ENCODE measurements around the gene ZNF354C. TPM values are rescaled to one million over a fixed set of nuclear protein-coding genes. Genes with fewer than 3 reads are reported as not detected.

The ZNF354C gene
- total RNA-seq, 8 experiments from 2014 or later, result 3.6 to 12.0 (median 10.3) TPM

Other genes starting within 250 kb of the ZNF354C start
- gene ZNF354B, start 200.4 kb upstream of the ZNF354C start, total RNA-seq, result 10 to 100 TPM in 6 of 8 experiments, 1 to 10 TPM in 2; 9.2 to 22.9 (median 11.8) TPM
- gene ZFP2, start 164.5 kb upstream of the ZNF354C start, total RNA-seq, result 1 to 10 TPM in 5 of 8 experiments, under 1 TPM in 3; 0.36 to 3.0 (median 2.1) TPM
- gene ZNF454, start 119.2 kb upstream of the ZNF354C start, total RNA-seq, result 1 to 10 TPM in 6 of 8 experiments, under 1 TPM in 2; 0.41 to 5.0 (median 2.2) TPM
- gene GRM6, start 65.1 kb upstream of the ZNF354C start, total RNA-seq, result 1 to 10 TPM in 1 of 8 experiments, under 1 TPM in 6, not detected in 1; 0.11 to 1.2 (median 0.66) TPM
- gene ZNF879, start 36.6 kb upstream of the ZNF354C start, total RNA-seq, result 1 to 10 TPM; 2.3 to 9.8 (median 6.3) TPM

Data from motor neuron (in vitro differentiated cells).